GM12874 (cell line): Measurements from ENCODE around the gene GPR171.

Source experiments
- TF ChIP-seq, protein P1 (sequence below): IDR thresholded peaks from 2 replicates; pipeline ENCODE4 v1.5.1; 2011; ENCODE audit warnings: low read depth, mild to moderate bottlenecking, control low read depth, low read length, moderate library complexity; ENCODE audit not compliant: insufficient read depth

The GPR171 gene

GRCh38 chr3:151199554-151200438, 3.2 kb downstream of the GPR171 start:
- TF ChIP-seq, protein P1, sequence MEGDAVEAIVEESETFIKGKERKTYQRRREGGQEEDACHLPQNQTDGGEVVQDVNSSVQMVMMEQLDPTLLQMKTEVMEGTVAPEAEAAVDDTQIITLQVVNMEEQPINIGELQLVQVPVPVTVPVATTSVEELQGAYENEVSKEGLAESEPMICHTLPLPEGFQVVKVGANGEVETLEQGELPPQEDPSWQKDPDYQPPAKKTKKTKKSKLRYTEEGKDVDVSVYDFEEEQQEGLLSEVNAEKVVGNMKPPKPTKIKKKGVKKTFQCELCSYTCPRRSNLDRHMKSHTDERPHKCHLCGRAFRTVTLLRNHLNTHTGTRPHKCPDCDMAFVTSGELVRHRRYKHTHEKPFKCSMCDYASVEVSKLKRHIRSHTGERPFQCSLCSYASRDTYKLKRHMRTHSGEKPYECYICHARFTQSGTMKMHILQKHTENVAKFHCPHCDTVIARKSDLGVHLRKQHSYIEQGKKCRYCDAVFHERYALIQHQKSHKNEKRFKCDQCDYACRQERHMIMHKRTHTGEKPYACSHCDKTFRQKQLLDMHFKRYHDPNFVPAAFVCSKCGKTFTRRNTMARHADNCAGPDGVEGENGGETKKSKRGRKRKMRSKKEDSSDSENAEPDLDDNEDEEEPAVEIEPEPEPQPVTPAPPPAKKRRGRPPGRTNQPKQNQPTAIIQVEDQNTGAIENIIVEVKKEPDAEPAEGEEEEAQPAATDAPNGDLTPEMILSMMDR: no peak

- TF ChIP-seq, protein P1: no peak
Measured at GRCh38 chr3:151198849-151199248, 4.2 kb downstream of the GPR171 start.

DNA sequence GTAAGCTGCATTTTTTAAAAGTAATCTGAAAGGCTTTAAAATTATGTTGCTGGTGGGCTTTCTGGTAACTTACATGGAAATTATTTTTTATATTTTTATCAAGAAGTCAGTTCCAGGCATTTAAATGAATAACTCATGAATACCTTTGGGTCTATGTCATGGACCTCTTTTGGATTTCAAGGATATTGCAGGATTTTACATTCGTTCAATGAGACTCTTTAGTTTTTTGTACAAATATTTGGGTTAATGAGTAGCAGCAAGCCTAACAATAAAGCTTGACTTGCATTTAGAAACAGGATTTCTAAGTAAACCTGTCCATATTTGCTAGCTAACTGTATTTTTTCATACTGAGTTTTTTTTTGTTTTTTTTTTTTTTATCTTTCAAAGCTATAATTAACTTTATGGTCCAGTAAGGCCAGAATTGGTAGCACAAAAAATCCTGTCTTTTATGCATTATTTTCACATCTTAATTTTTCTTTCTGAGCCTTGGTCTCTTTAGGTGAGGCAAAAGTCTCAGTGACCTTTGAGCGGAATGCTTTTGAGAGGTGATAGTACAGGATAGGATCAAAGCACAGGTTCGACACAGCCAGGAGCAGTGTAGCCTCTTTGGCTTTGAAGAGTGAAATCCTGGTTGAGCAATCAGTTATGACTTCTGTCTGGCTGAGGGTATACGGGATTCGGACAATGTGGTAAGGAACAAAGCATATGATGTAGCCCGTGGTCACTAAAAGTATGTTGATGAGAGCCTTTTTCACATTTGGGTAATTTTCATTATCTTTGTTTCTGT, 4.8 kb downstream of the GPR171 start:
- TF ChIP-seq, protein P1: no peak

DNA sequence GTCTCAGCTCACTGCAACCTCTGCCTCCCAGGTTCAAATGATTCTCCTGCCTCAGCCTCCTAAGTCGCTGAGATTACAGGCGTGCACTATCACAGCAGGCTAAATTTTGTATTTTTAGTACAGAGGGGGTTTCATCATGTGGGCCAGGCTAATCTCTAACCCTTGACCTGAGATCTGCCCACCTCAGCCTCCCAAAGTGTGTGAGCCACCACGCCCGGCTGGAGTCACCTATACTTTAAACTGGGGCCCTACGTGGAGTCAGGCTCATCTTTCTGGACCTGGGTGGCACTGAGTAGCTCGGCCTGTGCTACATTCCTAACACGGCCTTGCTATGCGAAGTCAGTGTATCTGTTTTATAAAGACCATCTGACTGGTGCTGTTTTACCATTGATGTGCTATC, 5.8 kb downstream of the GPR171 start:
- TF ChIP-seq, protein P1: no peak

DNA sequence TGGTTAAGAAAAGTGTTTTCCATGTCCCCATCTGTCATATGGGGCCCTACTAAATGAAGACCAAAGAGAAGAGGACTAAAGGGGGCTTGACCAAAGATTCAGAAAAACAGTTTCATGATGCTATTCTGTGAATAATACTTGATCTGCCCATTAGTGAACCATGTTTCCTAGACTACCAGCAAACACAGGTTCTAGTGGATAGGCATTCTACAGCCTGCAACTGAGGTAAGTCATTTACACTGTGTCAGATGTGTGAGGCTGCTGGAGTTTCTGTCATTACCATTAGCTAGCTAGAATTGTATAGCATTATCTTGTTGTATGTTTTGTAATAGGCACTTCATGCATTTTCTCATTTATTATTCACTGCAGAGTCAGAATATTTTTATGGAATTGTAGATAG, 6.6 kb downstream of the GPR171 start:
- TF ChIP-seq, protein P1: no peak

DNA sequence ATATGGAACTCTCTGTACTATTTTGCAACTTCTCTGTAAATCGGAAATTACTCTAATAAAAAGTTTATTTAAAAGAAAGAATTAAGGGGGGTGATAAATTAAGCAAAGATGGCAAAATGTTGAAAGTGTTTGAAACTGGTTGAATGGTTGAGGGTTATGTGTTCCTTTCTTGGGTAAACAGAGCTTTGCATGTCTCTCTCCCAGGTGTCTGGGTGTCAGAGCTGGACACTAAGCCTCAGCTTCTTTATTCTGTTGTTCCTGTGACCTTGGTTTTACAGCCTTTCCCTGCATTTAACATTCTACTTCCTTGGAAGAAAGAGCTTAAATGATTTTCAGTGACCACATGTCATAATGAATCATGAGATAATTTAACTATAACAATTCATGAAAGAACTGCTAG, 7.2 kb downstream of the GPR171 start:
- TF ChIP-seq, protein P1: no peak

DNA sequence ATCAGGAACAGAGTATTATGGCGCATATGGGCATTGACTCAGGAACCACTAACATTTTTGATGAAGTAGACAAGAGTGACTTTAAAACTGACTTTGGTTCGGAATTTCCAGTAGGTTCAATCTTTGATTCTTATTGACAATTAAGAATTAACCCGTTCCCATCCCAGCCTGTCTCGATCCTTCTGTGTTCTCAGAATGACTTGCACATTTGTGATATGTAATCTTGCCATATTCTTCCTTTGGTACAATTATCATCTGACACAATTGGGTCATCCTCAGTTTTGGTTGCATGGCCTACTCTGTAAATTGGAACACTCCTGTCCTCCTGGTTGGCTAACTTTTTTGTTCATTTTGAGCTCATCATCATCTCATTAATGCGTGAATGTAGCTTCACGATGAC, 10.5 kb downstream of the GPR171 start:
- TF ChIP-seq, protein P1: no peak
